AG10803 (cell line): ENCODE results near the gene RASSF4.

Experiments used
- DNase-seq: peaks from one replicate; pipeline ENCODE4 v3.0.0; 2010; ENCODE audit warnings: low read depth
- H3K4me3 ChIP-seq: 2 replicates; pipeline ENCODE4 v1.5.1; 2011; ENCODE audit warnings: mild to moderate bottlenecking, low read length, control low read depth
- TF ChIP-seq, protein P1 (sequence below): conservative IDR thresholded peaks from 2 replicates; pipeline ENCODE4 v1.5.1; 2011; ENCODE audit warnings: mild to moderate bottlenecking, low read length, control low read depth, inconsistent platforms

The RASSF4 gene

DNA sequence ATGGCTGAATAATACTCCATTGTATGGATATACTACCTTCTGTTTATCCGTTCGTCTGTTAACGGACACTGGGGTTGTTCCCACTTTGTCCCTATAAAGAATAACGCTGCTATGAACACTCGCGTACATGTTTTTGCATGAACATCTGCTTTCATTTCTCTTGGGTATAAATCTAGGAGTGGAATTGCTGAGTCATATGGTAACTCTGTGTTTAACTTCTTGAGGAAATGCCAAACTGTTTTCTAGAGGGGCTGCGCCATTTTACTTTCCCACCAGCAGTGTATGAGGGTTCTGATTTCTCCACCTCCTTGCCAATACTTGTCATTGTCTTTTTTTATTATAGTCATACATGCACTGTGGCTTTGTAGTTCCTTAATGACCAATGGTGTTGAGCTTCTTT, 20.6 kb upstream of the RASSF4 start:
- no peak for DNase-seq
- TF ChIP-seq, protein P1, sequence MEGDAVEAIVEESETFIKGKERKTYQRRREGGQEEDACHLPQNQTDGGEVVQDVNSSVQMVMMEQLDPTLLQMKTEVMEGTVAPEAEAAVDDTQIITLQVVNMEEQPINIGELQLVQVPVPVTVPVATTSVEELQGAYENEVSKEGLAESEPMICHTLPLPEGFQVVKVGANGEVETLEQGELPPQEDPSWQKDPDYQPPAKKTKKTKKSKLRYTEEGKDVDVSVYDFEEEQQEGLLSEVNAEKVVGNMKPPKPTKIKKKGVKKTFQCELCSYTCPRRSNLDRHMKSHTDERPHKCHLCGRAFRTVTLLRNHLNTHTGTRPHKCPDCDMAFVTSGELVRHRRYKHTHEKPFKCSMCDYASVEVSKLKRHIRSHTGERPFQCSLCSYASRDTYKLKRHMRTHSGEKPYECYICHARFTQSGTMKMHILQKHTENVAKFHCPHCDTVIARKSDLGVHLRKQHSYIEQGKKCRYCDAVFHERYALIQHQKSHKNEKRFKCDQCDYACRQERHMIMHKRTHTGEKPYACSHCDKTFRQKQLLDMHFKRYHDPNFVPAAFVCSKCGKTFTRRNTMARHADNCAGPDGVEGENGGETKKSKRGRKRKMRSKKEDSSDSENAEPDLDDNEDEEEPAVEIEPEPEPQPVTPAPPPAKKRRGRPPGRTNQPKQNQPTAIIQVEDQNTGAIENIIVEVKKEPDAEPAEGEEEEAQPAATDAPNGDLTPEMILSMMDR, result no peak
- H3K4me3 ChIP-seq, result no peak overlapping the region

DNA sequence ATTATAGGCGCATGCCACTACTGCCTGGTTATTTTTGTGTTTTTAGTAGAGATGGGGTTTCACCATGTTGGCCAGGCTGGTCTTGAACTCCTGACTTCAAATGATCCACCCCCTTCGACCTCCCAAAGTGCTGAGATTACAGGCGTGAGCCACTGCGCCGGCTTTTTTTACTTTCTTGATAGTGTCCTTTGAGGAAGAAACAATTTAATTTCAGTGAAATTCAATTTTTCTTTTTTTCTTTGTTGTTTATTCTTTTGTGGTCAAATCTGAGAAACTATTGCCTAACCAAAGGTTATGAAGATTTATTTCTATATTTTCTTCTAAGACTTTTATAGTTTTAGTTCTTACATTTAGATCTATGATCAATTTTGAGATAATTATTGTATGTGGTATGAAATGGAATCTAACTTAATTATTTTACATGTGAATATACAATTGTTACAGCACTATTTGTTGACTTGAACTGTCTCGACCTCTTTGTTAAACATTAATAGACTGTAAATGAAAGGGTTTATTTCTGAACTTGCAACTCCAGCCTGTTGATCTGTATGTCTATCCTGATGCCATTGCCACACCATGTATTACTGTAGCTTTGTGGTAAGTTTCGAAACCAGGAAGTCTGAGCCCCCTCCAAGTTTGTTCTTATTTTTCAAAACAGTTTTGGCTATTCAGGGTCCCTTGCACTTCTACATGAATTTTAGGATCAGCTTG, 19.8 kb upstream of the RASSF4 start:
- DNase-seq, result no peak
- TF ChIP-seq, protein P1, result no peak
- H3K4me3 ChIP-seq, result no peak overlapping the region

DNA sequence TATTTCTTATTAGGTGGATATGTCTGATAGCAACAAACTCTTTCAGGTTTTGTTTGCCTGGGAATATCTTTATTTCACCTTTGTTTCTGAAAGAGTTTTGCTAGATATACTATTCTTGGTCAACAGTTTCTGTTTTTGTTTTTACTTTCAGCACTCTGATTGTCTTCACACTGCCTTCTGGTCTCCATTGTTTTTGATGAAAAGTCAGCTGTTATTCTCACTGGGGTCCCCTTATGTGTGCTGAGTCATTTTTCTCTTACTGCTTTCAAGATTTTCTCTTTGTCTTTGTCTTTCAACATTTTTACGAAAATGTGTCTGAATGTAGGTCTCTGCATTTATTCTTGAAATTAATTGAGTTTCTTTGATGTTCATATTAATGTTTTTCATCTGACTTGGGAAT, 15.2 kb upstream of the RASSF4 start:
- no peak overlapping the region for H3K4me3 ChIP-seq
- TF ChIP-seq, protein P1, result no peak
- no peak for DNase-seq

DNA sequence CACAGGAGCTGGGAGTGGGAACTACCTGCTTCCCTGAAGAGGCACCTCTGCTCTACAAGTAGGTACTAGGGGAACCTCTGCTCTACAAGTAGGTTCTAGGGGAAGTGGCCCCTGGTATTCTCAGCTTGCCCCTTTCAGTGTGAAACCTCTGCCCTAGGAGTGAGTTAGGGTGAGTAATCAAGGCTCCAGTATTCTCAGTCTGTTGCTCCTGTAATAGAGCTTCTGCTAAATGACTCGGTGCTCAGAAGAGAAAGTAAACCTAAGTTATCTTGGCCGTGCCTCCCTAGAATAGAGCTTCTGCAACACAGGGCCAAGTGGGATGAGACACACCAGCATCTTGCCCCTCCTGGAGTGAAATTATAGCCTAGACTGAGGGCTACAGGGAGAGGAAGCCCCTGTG, 13.4 kb upstream of the RASSF4 start:
- H3K4me3 ChIP-seq, result no peak overlapping the region
- no peak for DNase-seq
- TF ChIP-seq, protein P1, result no peak

DNA sequence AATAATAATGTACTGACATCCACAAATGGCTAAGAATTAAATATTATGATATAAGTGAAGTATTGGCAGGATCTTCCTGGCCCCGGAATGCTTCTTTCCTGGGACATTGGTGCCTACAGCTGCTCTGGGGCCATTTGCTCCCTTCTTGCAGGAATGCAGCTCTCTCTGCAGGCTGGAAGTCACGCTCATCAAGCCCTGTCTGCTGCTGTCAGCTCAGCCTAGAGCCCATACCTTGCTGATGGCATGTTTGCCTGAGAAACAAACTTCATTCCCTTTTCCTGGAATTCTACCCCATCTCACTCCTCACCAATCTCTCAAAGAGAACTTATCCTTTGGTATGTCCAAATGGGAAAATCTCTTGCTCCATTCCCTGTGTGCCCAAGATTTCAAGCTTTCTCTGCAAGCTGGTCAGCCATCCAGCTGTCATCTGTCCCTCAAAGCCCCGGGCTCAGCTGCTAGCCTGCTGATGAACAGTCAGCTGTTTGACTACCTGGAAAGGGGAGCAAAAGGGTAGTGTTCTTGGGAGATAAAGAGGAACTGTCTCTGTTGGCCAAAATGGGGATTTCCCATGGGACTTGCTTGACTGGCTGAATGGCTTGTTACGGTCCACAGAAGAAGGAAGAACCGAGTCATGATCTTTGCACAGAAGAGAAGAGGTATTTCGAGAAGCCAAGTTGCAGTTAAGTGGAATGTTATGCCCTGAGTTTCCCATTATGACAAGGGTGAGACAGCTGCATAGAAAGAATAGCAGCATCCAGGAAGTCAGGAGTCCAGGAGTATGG, 12.0 kb upstream of the RASSF4 start:
- no peak overlapping the region for H3K4me3 ChIP-seq
- no peak for DNase-seq
- TF ChIP-seq, protein P1, result no peak

DNA sequence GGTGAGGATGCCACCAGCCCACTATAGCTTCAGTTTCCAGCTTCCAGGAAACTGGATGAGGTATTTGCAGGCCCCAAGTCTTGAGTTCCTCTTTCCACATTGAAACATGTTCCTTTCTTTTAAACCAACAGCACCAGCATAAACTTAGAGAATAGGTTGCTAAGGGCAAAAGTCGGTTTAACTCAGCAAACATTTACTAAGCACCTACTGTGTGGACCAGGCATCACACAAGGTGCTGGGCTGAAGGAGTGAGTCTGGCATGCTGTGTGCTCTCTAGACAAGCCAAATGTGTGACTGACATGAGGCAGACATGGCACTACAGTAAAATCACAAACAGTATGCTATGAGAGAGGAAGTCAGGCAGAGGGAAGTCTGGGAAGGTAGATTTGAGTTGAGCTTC, 11.0 kb upstream of the RASSF4 start:
- TF ChIP-seq, protein P1, result no peak
- no peak for DNase-seq
- no peak overlapping the region for H3K4me3 ChIP-seq

DNA sequence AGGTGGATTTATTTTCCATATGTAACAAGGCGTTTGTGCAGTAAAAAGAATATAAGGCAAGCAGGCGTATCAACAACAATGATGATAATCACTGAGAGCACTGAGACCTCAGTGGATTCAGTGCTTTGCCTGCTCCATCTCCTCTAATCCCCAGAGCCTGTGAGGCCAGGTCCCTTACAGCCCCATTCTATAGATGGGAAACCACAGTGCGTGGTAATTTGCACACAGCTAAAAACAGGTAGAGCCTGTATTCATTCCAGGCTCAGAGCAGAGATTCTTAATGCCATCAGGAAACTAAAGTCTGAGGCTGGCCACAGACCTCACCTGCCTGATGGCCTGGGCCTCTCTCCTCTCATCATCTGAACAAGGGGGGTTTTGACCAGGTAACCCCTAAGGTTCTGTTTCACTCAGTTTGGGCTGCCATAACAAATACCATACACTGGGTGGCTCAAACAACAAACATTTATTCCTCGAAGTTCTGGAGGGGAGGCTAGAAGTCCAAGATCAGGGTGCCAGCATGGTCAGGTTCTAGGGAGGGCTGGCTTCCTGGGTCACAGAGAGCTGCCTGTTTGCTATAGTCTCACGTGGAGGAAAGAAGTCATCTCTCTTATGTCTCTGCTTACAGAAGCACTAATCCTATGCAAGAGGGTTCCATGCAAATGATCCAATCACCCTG, 10.3 kb upstream of the RASSF4 start:
- no peak for DNase-seq
- TF ChIP-seq, protein P1, result no peak
- H3K4me3 ChIP-seq, result no peak overlapping the region
